H1 (cell line): ENCODE measurements around the gene PNRC2. TPM values are rescaled to one million over a fixed set of nuclear protein-coding genes. Genes with fewer than 3 reads are reported as not detected.

Experiments used
- BACH1 ChIP-seq: IDR thresholded peaks from 2 replicates; pipeline ENCODE4 v1.6.1; 2012; ENCODE audit warnings: low read length, improper control_type of control experiment
- CBX5 ChIP-seq: fragments of 300-800, 300-1000 bp; sonication (generic); IDR thresholded peaks from 2 replicates; pipeline ENCODE4 v1.7.1; 2016; ENCODE audit warnings: antibody characterized with exemption, low read length, low read depth
- SP1 ChIP-seq: IDR thresholded peaks from 2 replicates; pipeline ENCODE4 v1.6.1; 2011; ENCODE audit warnings: low read depth, low read length
- ZNF274 ChIP-seq: IDR thresholded peaks from 2 replicates; pipeline ENCODE4 v1.7.0; 2012; ENCODE audit warnings: low read length, borderline replicate concordance; ENCODE audit errors: extremely low read depth
- polyA plus RNA-seq, 7 experiments: library from polyadenylated mRNA; depleted of rRNA in 3 of 7; stranded (reverse) in 5 of 7; unstranded in 2 of 7; fragments of >200 nt in 5 of 7; fragments of 200-250 nt in 2 of 7; gene quantifications; 1 replicate in 5 of 7; 2 replicates in 1 of 7; 4 replicates in 1 of 7; pipeline versions ENCODE4 v1.2.1 to v1.2.3, GENCODE V29; 2011 to 2013; ENCODE audit warnings: missing spikeins in 2 of 7, mixed read lengths in 2 of 7
- total RNA-seq: library from RNA; stranded (reverse); fragmentation: NEBNext Ultra II Directional; extraction: Animal tissue kit (Norgen Biotek cat#: 25700); gene quantifications from 2 replicates; pipeline ENCODE4 v1.2.1, GENCODE V29; 2021

Gene PNRC2
- total and polyA plus RNA-seq, 2 of the 8 experiments (the other 6 are each of a cell fraction or from before 2014, with no cell fraction given), result 57.5 to 147 TPM

- TF ChIP-seq CBX5, result no peak
- no peak for TF ChIP-seq BACH1
- no peak for TF ChIP-seq SP1
- TF ChIP-seq ZNF274, result no peak
These were observed 18.2 kb downstream of the PNRC2 start (continued) for GRCh38 chr1:23977854-23978191.
